Measurements from ENCODE around the gene LRRIQ1.
"Not testable (repeated sequence)": the region's sequence is repeated elsewhere in the genome, so short reads cannot be mapped to it uniquely, and the experiment has no call there.

Gene LRRIQ1

GRCh38 chr12:85186236-85186635 is 150.1 kb downstream of the LRRIQ1 start:
- no peak for DNase-seq (ENCODE audit: low read depth)

GRCh38 chr12:85188619-85189018 is 152.5 kb downstream of the LRRIQ1 start:
- no peak for DNase-seq (ENCODE audit: low read depth)

GRCh38 chr12:85190728-85191127 is 154.6 kb downstream of the LRRIQ1 start:
- no peak for DNase-seq (ENCODE audit: low read depth)

GRCh38 chr12:85203809-85204208 is 167.7 kb downstream of the LRRIQ1 start:
- not testable (repeated sequence) for DNase-seq (ENCODE audit: low read depth)

- DNase-seq (ENCODE audit: low read depth): no peak
Observed at GRCh38 chr12:85206543-85206942, 170.4 kb downstream of the LRRIQ1 start.

GRCh38 chr12:85224339-85224738 is 188.2 kb downstream of the LRRIQ1 start:
- DNase-seq (ENCODE audit: low read depth): not testable (repeated sequence)

- DNase-seq (ENCODE audit: low read depth): no peak
Observed at GRCh38 chr12:85225501-85225900, 189.3 kb downstream of the LRRIQ1 start.

- no peak for DNase-seq (ENCODE audit: low read depth)
Observed at GRCh38 chr12:85237327-85237726, 201.2 kb downstream of the LRRIQ1 start.

GRCh38 chr12:85244561-85244960 is 208.4 kb downstream of the LRRIQ1 start:
- DNase-seq (ENCODE audit: low read depth): no peak

GRCh38 chr12:85253853-85254252 is 217.7 kb downstream of the LRRIQ1 start:
- DNase-seq (ENCODE audit: low read depth): no peak

- no peak for DNase-seq (ENCODE audit: low read depth)
Observed at GRCh38 chr12:85257671-85258070, 221.5 kb downstream of the LRRIQ1 start.

GRCh38 chr12:85260447-85260846 is 224.3 kb downstream of the LRRIQ1 start:
- no peak for DNase-seq (ENCODE audit: low read depth)

- DNase-seq (ENCODE audit: low read depth): no peak
Observed at GRCh38 chr12:85260896-85261295, 224.7 kb downstream of the LRRIQ1 start.

GRCh38 chr12:85266356-85266755 is 230.2 kb downstream of the LRRIQ1 start:
- DNase-seq (ENCODE audit: low read depth): no peak

GRCh38 chr12:85273381-85274314 is 237.5 kb downstream of the LRRIQ1 start:
- no peak for DNase-seq (ENCODE audit: low read depth)

GRCh38 chr12:85274315-85274651 is 238.1 kb downstream of the LRRIQ1 start:
- DNase-seq (ENCODE audit: low read depth): no peak

GRCh38 chr12:85275374-85275773 is 239.2 kb downstream of the LRRIQ1 start:
- DNase-seq (ENCODE audit: low read depth): no peak

GRCh38 chr12:85277191-85277590 is 241.0 kb downstream of the LRRIQ1 start:
- DNase-seq (ENCODE audit: low read depth): no peak

- DNase-seq (ENCODE audit: low read depth): no peak
Observed at GRCh38 chr12:85277900-85278597, 241.9 kb downstream of the LRRIQ1 start.

- DNase-seq (ENCODE audit: low read depth): no peak
Observed at GRCh38 chr12:85278598-85279448, 242.7 kb downstream of the LRRIQ1 start.

- no peak for DNase-seq (ENCODE audit: low read depth)
Observed at GRCh38 chr12:85279449-85280164, 243.5 kb downstream of the LRRIQ1 start.
